Measurements from ENCODE around the gene TMEM94.

DNA sequence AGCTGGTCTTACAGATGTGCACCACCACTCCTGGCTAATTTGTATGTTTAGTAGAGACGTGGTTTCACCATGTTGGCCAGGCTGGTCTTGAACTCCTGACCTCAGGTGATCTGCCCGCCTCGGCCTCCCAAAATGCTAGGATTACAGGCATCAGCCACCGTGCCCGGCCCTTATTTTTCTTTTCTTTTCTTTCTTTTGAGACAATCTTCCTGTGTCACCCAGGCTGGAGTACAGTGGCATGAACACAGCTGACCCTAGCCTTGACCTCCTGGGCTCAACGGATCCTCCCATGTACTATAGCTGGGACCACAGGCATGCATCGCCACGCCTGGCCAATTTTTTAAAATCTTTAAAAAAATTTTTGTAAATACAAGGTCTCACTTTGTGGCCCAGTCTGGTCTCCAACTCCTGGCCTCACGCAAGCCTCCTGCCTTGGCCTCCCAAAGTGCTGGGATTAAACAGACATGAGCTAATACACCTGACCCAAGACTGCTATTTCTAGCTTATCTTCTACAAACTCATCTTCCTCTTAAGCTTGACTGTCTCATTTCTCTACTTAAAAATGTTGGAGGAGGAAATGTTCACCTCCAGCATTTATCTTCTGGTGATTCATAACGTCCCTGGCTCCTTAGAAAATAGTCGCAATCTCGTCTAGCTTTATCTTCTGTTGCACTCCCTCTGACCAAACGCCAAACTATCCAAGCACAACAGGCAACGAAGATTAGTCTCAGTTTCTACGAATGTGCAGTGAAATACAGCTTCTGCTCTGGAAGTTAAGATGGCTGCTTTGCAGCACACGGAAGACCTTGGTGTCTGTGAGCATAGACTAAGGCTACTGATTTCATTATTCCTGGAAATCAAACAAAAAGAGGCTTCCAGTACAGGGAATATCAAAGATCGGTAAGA, 8.2 kb upstream of the TMEM94 start:
- TF ChIP-seq, protein P1, sequence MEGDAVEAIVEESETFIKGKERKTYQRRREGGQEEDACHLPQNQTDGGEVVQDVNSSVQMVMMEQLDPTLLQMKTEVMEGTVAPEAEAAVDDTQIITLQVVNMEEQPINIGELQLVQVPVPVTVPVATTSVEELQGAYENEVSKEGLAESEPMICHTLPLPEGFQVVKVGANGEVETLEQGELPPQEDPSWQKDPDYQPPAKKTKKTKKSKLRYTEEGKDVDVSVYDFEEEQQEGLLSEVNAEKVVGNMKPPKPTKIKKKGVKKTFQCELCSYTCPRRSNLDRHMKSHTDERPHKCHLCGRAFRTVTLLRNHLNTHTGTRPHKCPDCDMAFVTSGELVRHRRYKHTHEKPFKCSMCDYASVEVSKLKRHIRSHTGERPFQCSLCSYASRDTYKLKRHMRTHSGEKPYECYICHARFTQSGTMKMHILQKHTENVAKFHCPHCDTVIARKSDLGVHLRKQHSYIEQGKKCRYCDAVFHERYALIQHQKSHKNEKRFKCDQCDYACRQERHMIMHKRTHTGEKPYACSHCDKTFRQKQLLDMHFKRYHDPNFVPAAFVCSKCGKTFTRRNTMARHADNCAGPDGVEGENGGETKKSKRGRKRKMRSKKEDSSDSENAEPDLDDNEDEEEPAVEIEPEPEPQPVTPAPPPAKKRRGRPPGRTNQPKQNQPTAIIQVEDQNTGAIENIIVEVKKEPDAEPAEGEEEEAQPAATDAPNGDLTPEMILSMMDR (IDR thresholded peaks at IDR 0.05) = no peak
- TF ChIP-seq, protein P2, sequence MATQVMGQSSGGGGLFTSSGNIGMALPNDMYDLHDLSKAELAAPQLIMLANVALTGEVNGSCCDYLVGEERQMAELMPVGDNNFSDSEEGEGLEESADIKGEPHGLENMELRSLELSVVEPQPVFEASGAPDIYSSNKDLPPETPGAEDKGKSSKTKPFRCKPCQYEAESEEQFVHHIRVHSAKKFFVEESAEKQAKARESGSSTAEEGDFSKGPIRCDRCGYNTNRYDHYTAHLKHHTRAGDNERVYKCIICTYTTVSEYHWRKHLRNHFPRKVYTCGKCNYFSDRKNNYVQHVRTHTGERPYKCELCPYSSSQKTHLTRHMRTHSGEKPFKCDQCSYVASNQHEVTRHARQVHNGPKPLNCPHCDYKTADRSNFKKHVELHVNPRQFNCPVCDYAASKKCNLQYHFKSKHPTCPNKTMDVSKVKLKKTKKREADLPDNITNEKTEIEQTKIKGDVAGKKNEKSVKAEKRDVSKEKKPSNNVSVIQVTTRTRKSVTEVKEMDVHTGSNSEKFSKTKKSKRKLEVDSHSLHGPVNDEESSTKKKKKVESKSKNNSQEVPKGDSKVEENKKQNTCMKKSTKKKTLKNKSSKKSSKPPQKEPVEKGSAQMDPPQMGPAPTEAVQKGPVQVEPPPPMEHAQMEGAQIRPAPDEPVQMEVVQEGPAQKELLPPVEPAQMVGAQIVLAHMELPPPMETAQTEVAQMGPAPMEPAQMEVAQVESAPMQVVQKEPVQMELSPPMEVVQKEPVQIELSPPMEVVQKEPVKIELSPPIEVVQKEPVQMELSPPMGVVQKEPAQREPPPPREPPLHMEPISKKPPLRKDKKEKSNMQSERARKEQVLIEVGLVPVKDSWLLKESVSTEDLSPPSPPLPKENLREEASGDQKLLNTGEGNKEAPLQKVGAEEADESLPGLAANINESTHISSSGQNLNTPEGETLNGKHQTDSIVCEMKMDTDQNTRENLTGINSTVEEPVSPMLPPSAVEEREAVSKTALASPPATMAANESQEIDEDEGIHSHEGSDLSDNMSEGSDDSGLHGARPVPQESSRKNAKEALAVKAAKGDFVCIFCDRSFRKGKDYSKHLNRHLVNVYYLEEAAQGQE (IDR thresholded peaks at IDR 0.05; ENCODE audit: insufficient read depth in 1 of 2, low read depth in 2 of 2, low read length in 1 of 2) = no peak
